Right lobe of liver (tissue), 4 donors: ENCODE data around the gene FRMPD4.

Source experiments
- POLR2A ChIP-seq: fragments of 450-650 bp; IDR thresholded peaks from one replicate; pipeline ENCODE4 v1.6.1; 2017; ENCODE audit warnings: antibody characterized with exemption, mild to moderate bottlenecking
- TF ChIP-seq, protein P1 (sequence below), 4 donors: fragments of 200-600 bp in 3 of 4; fragments of 450-650 bp in 1 of 4; IDR thresholded peaks; one replicate each; pipeline versions ENCODE4 v1.5.1 to v1.8.0; 2016 to 2022; ENCODE audit warnings: antibody characterized with exemption in 4 of 4, mild to moderate bottlenecking in 2 of 4
- donor health status: DM: no; HTN: no; CAD: no.
- donor health status: DM: no; HTN: no; CAD: no.
- donor health status: DM: no; HTN: yes; CAD: no.

DNA sequence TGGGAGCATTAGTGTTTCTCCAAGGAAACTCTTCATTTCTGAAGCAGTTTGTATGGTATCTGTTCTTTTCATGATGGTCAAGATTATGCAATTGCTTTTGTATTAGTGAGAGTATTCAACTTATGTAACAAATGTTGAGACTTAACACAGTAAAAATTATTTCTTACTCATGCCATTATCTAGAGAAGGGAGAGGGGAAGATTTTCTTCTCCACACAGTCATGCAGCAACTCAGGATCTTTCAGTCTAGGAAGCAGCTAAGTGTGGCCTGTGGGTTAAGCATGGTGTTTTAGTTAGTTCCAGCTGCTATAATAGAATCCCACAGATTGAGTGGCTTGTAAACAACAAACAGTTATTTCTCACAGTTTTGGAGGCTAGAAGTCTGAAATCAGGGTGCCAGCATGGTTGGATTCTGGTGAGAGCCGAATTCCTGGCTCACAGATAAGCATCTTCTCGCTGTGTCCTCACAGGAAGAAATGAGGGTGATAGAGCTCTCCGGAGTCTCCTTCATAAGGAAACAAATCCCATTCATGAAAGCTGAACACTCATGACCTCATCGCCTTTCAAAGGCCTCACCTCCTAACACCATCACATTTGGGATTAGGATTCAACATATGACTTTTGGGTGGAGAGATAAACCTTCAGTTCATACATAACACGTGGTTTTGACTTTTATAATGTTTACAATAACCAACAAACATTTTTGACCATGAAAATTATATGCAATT lies 101.2 kb downstream of the FRMPD4 start:
- TF ChIP-seq, protein P1, sequence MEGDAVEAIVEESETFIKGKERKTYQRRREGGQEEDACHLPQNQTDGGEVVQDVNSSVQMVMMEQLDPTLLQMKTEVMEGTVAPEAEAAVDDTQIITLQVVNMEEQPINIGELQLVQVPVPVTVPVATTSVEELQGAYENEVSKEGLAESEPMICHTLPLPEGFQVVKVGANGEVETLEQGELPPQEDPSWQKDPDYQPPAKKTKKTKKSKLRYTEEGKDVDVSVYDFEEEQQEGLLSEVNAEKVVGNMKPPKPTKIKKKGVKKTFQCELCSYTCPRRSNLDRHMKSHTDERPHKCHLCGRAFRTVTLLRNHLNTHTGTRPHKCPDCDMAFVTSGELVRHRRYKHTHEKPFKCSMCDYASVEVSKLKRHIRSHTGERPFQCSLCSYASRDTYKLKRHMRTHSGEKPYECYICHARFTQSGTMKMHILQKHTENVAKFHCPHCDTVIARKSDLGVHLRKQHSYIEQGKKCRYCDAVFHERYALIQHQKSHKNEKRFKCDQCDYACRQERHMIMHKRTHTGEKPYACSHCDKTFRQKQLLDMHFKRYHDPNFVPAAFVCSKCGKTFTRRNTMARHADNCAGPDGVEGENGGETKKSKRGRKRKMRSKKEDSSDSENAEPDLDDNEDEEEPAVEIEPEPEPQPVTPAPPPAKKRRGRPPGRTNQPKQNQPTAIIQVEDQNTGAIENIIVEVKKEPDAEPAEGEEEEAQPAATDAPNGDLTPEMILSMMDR (IDR thresholded peaks at IDR 0.05) = no peak
- no peak for TF ChIP-seq POLR2A
